Neural cell (in vitro differentiated cells): ENCODE results near the gene ECT2L.

Experiments
- TF ChIP-seq, protein P1 (sequence below): fragments of 450-650 bp; IDR thresholded peaks from 2 replicates; pipeline ENCODE4 v1.5.1; 2014; ENCODE audit warnings: antibody characterized with exemption, mild to moderate bottlenecking, moderate library complexity; ENCODE audit not compliant: poor library complexity, severe bottlenecking
- TF ChIP-seq, protein P2 (sequence below): IDR thresholded peaks from 2 replicates; pipeline ENCODE4 v1.6.1; 2012; ENCODE audit warnings: borderline replicate concordance

DNA sequence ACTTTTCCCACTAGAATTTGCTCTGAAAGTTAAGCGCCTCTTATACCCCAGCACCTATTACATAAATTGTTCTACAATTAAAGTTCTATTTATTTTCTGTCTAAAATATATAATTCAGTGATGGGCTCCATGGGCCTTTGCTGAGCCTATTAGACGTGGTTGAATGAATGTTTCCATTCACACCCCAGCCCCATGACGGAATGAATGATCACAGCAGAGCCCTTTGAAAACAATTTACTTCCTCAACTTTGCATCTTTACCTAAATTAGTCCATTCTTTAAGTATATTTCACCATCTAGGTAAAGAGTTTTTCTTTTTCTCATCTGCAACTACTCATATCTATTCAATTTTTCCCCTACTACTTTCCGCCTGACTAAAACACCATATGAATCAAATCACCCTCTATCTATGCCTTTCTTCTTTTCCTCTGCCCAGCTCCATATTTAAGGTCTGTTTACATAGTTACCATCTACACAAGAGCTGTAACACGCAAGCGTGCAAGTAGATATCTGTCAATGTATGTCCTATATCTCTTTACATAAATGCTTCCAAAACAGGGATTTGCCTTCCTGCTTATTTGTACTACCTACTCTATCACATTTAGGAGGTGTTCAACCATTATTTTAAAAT is 69.7 kb downstream of the ECT2L start:
- TF ChIP-seq, protein P1, sequence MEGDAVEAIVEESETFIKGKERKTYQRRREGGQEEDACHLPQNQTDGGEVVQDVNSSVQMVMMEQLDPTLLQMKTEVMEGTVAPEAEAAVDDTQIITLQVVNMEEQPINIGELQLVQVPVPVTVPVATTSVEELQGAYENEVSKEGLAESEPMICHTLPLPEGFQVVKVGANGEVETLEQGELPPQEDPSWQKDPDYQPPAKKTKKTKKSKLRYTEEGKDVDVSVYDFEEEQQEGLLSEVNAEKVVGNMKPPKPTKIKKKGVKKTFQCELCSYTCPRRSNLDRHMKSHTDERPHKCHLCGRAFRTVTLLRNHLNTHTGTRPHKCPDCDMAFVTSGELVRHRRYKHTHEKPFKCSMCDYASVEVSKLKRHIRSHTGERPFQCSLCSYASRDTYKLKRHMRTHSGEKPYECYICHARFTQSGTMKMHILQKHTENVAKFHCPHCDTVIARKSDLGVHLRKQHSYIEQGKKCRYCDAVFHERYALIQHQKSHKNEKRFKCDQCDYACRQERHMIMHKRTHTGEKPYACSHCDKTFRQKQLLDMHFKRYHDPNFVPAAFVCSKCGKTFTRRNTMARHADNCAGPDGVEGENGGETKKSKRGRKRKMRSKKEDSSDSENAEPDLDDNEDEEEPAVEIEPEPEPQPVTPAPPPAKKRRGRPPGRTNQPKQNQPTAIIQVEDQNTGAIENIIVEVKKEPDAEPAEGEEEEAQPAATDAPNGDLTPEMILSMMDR: no peak
- TF ChIP-seq, protein P2, sequence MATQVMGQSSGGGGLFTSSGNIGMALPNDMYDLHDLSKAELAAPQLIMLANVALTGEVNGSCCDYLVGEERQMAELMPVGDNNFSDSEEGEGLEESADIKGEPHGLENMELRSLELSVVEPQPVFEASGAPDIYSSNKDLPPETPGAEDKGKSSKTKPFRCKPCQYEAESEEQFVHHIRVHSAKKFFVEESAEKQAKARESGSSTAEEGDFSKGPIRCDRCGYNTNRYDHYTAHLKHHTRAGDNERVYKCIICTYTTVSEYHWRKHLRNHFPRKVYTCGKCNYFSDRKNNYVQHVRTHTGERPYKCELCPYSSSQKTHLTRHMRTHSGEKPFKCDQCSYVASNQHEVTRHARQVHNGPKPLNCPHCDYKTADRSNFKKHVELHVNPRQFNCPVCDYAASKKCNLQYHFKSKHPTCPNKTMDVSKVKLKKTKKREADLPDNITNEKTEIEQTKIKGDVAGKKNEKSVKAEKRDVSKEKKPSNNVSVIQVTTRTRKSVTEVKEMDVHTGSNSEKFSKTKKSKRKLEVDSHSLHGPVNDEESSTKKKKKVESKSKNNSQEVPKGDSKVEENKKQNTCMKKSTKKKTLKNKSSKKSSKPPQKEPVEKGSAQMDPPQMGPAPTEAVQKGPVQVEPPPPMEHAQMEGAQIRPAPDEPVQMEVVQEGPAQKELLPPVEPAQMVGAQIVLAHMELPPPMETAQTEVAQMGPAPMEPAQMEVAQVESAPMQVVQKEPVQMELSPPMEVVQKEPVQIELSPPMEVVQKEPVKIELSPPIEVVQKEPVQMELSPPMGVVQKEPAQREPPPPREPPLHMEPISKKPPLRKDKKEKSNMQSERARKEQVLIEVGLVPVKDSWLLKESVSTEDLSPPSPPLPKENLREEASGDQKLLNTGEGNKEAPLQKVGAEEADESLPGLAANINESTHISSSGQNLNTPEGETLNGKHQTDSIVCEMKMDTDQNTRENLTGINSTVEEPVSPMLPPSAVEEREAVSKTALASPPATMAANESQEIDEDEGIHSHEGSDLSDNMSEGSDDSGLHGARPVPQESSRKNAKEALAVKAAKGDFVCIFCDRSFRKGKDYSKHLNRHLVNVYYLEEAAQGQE: no peak
